ENCODE measurements around the gene TNFSF15.

DNA sequence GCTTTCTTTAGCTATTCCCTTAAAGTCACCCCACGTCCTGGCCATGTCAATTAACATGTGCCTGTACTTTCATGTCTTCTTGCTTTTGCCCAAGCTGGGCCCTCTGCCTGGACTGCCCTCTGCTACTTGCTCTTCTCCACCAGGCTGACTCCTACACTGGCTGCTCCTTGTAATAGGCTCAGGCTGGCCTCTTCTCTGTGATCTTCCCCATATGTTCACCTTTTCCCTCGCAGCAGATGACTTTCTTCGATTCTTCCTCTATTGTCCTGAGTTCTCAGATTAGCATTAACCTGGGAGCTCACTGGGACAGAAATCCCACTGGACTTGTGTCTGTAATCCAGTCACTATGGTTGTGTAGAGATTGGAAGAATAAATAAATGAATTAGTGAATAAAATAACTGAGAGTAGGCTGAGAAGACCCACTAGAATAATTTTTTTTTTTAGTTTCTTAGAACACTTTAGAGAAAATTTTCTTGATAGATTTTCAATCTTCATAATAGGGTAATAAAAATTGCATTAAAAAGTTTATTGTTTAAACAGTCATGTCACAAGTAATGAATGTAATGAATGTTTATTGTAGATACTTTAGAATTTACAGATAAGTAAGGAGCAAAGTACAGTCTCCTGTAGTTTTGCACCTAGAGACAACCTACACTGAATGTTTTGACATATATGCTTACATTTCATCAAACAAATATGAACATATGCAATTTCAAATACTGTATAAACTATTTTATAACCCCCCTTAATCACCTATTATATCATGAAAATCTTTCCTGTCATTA, 47.4 kb upstream of the TNFSF15 start:
- TF ChIP-seq LEF1 (IDR thresholded peaks at IDR 0.05; ENCODE audit: borderline replicate concordance): no peak
- TF ChIP-seq HDGF (IDR thresholded peaks at IDR 0.05; ENCODE audit: borderline replicate concordance): no peak
- no peak for TF ChIP-seq NFRKB (IDR thresholded peaks at IDR 0.05)
- TF ChIP-seq FOXM1 (IDR thresholded peaks at IDR 0.05; ENCODE audit: borderline replicate concordance): no peak
- TF ChIP-seq FOXA1 (IDR thresholded peaks at IDR 0.05): no peak
